ENCODE measurements around the gene C1orf167. TPM values are rescaled to one million over a fixed set of nuclear protein-coding genes. Genes with fewer than 3 reads are reported as not detected.

C1orf167 gene
- total RNA-seq, 6 experiments from 2014 or later, result not detected

DNA sequence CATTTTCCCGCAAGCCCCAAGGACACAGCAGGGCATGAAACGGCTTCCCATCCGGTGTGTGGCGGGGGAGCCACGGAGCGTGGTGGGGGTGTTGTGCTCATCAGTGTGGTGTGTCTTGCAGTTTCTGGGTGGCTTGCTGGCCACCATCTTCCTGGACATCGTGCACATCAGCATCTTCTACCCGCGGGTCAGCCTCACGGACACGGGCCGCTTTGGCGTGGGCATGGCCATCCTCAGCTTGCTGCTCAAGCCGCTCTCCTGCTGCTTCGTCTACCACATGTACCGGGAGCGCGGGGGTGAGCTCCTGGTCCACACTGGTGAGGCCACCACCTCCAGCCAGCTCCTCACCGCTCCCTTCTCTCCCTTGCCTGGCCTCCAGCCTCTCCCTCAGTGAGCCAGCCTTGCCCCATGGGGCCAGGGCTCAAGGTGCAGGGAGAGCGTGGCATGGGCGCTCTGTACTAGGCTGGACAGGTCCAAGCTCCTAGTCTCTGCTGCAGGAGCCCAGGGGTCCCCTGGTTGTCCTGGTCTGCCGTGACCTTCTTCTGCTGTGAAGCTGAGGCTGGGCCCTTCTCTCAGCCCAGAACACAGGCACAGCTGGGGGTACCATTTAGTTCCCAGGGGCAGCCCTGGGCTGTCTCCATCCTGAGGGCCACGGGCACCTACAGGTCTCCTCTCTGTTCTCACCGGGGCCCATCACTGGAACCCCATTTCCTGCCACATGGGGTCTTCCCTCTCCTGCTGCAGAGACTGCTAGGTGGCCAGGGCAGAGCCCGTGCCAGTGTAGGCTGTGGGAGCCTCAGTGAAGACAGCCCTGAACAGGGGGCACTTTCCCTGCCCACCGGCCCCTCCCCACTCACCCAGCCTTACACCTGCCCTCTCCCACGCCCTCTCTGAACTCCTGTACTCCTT lies 13.4 kb upstream of the C1orf167 start:
- WGBS (ENCODE audit: insufficient coverage, low coverage, low lambda C conversion rate, missing lambda C conversion rate), result 92% methylated on average over 5 of the region's 27 CpGs
- ATAC-seq (peak in 1 of 4 donors; percentile 5), DNase-seq (no peak)
- no peak overlapping the region for H3K27ac ChIP-seq
- H3K36me3 ChIP-seq, result peaks cover 0 to 7% (median 2%) of the 10 kb centered on the region in 4 donors
- no peak overlapping the region for H3K4me3 ChIP-seq
- no peaks in the 10 kb centered on the region for H3K9me3 ChIP-seq
- no peaks in the 10 kb centered on the region for H3K27me3 ChIP-seq
- no peak for TF ChIP-seq POLR2A (IDR thresholded peaks at IDR 0.05)
- TF ChIP-seq, protein P1, sequence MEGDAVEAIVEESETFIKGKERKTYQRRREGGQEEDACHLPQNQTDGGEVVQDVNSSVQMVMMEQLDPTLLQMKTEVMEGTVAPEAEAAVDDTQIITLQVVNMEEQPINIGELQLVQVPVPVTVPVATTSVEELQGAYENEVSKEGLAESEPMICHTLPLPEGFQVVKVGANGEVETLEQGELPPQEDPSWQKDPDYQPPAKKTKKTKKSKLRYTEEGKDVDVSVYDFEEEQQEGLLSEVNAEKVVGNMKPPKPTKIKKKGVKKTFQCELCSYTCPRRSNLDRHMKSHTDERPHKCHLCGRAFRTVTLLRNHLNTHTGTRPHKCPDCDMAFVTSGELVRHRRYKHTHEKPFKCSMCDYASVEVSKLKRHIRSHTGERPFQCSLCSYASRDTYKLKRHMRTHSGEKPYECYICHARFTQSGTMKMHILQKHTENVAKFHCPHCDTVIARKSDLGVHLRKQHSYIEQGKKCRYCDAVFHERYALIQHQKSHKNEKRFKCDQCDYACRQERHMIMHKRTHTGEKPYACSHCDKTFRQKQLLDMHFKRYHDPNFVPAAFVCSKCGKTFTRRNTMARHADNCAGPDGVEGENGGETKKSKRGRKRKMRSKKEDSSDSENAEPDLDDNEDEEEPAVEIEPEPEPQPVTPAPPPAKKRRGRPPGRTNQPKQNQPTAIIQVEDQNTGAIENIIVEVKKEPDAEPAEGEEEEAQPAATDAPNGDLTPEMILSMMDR (IDR thresholded peaks at IDR 0.05), result no peak
- intact Hi-C loops (cut with DNase I), result no loop called here
- no peaks in the 10 kb centered on the region for H3K4me1 ChIP-seq

GRCh38 chr1:11749203-11749689 lies 12.7 kb upstream of the C1orf167 start:
- H3K27ac ChIP-seq, result no peak overlapping the region
- H3K4me1 ChIP-seq, result no peaks in the 10 kb centered on the region
- no peaks in the 10 kb centered on the region for H3K27me3 ChIP-seq
- no peaks in the 10 kb centered on the region for H3K9me3 ChIP-seq
- ATAC-seq (peak; percentile 71 to 92 (median 88)), DNase-seq (peak in 1 of 3 donors; percentile 63)
- H3K4me3 ChIP-seq, result no peak overlapping the region
- WGBS (ENCODE audit: insufficient coverage, low coverage, low lambda C conversion rate, missing lambda C conversion rate), result 51% methylated on average over 5 of the region's 9 CpGs
- intact Hi-C loops (cut with DNase I), result no loop called here
- TF ChIP-seq POLR2A (IDR thresholded peaks at IDR 0.05), result no peak
- TF ChIP-seq, protein P1 (IDR thresholded peaks at IDR 0.05), result peak; percentile 39 to 67 (median 58)
- peaks cover 0 to 7% (median 2%) of the 10 kb centered on the region in 4 donors for H3K36me3 ChIP-seq

GRCh38 chr1:11749996-11750395 lies 12.0 kb upstream of the C1orf167 start:
- peaks cover 0 to 7% (median 2%) of the 10 kb centered on the region in 4 donors for H3K36me3 ChIP-seq
- DNase-seq (no peak), ATAC-seq (no peak)
- no peak overlapping the region for H3K4me3 ChIP-seq
- TF ChIP-seq, protein P1 (IDR thresholded peaks at IDR 0.05), result no peak
- no peak for TF ChIP-seq POLR2A (IDR thresholded peaks at IDR 0.05)
- H3K27me3 ChIP-seq, result no peaks in the 10 kb centered on the region
- intact Hi-C loops (cut with DNase I), result no loop called here
- no peak overlapping the region for H3K27ac ChIP-seq
- no peaks in the 10 kb centered on the region for H3K9me3 ChIP-seq
- no peaks in the 10 kb centered on the region for H3K4me1 ChIP-seq
- WGBS (ENCODE audit: insufficient coverage, low coverage, low lambda C conversion rate, missing lambda C conversion rate), result 86% methylated on average over 1 of the region's 15 CpGs

DNA sequence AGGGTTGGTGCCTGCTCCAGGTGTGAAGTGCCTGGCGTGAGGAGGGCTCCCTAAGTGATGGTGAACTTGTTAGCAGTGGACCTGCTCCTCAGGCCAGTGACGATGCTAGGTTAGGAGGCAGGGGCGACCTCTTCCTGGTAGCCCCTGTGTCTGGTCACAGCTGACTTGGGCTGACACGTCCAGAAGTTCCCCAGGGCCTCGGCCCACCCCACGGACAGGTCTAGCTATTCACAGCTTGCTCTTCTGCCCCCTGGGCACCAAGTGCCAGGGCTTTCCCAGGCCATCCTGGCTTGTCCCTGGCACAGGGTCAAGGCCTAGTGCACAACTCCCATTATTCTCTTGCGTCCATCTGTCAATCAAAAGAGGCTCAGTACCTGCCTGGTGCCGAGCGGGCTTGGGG lies 10.9 kb upstream of the C1orf167 start:
- no peaks in the 10 kb centered on the region for H3K27me3 ChIP-seq
- DNase-seq, result no peak
- ATAC-seq, result no peak
- H3K9me3 ChIP-seq, result no peaks in the 10 kb centered on the region
- H3K36me3 ChIP-seq, result peaks cover 0 to 7% (median 2%) of the 10 kb centered on the region in 4 donors
- no peak overlapping the region for H3K4me3 ChIP-seq
- 72% methylated on average over 4 of the region's 9 CpGs for WGBS (ENCODE audit: insufficient coverage, low coverage, low lambda C conversion rate, missing lambda C conversion rate)
- intact Hi-C loops (cut with DNase I), result no loop called here
- no peak overlapping the region for H3K27ac ChIP-seq
- TF ChIP-seq POLR2A (IDR thresholded peaks at IDR 0.05), result no peak
- TF ChIP-seq, protein P1 (IDR thresholded peaks at IDR 0.05), result no peak
- no peaks in the 10 kb centered on the region for H3K4me1 ChIP-seq
